Activated T-cell treated with anti-CD3 and anti-CD28 coated beads, Interleukin-2, amount 50 U/mL, for 1 hour (primary cell): Measurements from ENCODE around the gene DIAPH3.

Source experiments
- DNase-seq: peaks from one replicate; pipeline ENCODE4 v3.0.0-alpha.2; 2020

Gene DIAPH3

GRCh38 chr13:60012488-60012887, 151.2 kb downstream of the DIAPH3 start:
- no peak for DNase-seq

- no peak for DNase-seq
These were observed 154.2 kb downstream of the DIAPH3 start for GRCh38 chr13:60009300-60010253.

- DNase-seq, result no peak
These were observed 161.8 kb downstream of the DIAPH3 start for GRCh38 chr13:60001889-60002288.

- DNase-seq, result no peak
These were observed 162.8 kb downstream of the DIAPH3 start for GRCh38 chr13:60000976-60001375.

- DNase-seq, result no peak
These were observed 163.6 kb downstream of the DIAPH3 start for GRCh38 chr13:60000081-60000480.

- DNase-seq, result no peak
These were observed 165.8 kb downstream of the DIAPH3 start for GRCh38 chr13:59997976-59998375.

GRCh38 chr13:59996461-59996980, 167.2 kb downstream of the DIAPH3 start:
- no peak for DNase-seq

- no peak for DNase-seq
These were observed 172.3 kb downstream of the DIAPH3 start for GRCh38 chr13:59991395-59991794.

GRCh38 chr13:59982631-59983382, 180.9 kb downstream of the DIAPH3 start:
- DNase-seq, result no peak

GRCh38 chr13:59979589-59979988, 184.1 kb downstream of the DIAPH3 start:
- DNase-seq, result no peak

GRCh38 chr13:59978862-59979261, 184.9 kb downstream of the DIAPH3 start:
- no peak for DNase-seq

GRCh38 chr13:59976856-59977255, 186.9 kb downstream of the DIAPH3 start:
- no peak for DNase-seq

- DNase-seq, result no peak
These were observed 187.8 kb downstream of the DIAPH3 start for GRCh38 chr13:59975807-59976435.

GRCh38 chr13:59970847-59971246, 192.9 kb downstream of the DIAPH3 start:
- no peak for DNase-seq

- DNase-seq, result no peak
These were observed 199.9 kb downstream of the DIAPH3 start for GRCh38 chr13:59963827-59964226.

- no peak for DNase-seq
These were observed 200.3 kb downstream of the DIAPH3 start for GRCh38 chr13:59963383-59963782.

- DNase-seq, result no peak
These were observed 201.4 kb downstream of the DIAPH3 start for GRCh38 chr13:59962343-59962742.

- no peak for DNase-seq
These were observed 203.0 kb downstream of the DIAPH3 start for GRCh38 chr13:59960683-59961082.

GRCh38 chr13:59957438-59957837, 206.3 kb downstream of the DIAPH3 start:
- DNase-seq, result no peak

- DNase-seq, result no peak
These were observed 209.1 kb downstream of the DIAPH3 start for GRCh38 chr13:59954601-59955000.

- DNase-seq, result no peak
These were observed 212.7 kb downstream of the DIAPH3 start for GRCh38 chr13:59951011-59951410.

GRCh38 chr13:59950266-59950665, 213.5 kb downstream of the DIAPH3 start:
- DNase-seq, result no peak

GRCh38 chr13:59948686-59949085, 215.0 kb downstream of the DIAPH3 start:
- no peak for DNase-seq
